K562 (cell line): ENCODE results near the gene DEFB113. TPM values are rescaled to one million over a fixed set of nuclear protein-coding genes. Genes with fewer than 3 reads are reported as not detected.

Experiments
- BMI1 ChIP-seq: fragments of 150-350 bp; IDR thresholded peaks from 2 replicates; pipeline ENCODE4 v1.6.1; 2014; ENCODE audit warnings: low read length
- CBFA2T3 ChIP-seq: fragments of 450-650 bp; IDR thresholded peaks from 2 replicates; pipeline ENCODE4 v1.6.1; 2017
- CBFB ChIP-seq: sonication (generic); formaldehyde crosslinking; IDR thresholded peaks from 2 replicates; pipeline ENCODE4 v1.4.0; 2020; ENCODE audit warnings: mild to moderate bottlenecking, missing genetic modification reagents
- HINFP ChIP-seq: fragments of 450-650 bp; conservative IDR thresholded peaks from 2 replicates; pipeline ENCODE4 v1.6.1; 2016; ENCODE audit warnings: missing genetic modification characterization, low read depth, mild to moderate bottlenecking, control low read depth, missing compliant biosample characterization
- MTA1 ChIP-seq: fragments of 450-650 bp; IDR thresholded peaks from 2 replicates; pipeline ENCODE4 v1.6.1; 2017; ENCODE audit warnings: borderline replicate concordance
- RAD21 ChIP-seq, 2 experiments: fragments of 250-450 bp in 1 of 2; fragments of 450-650 bp in 1 of 2; sonication (Bioruptor Pico) in 1 of 2; formaldehyde crosslinking in 1 of 2; IDR thresholded peaks in 1 of 2; conservative IDR thresholded peaks in 1 of 2; 2 replicates each; pipeline versions ENCODE4 v1.4.0 to v1.8.0; 2020 to 2022; ENCODE audit warnings: mild to moderate bottlenecking in 2 of 2, moderate library complexity in 1 of 2
- THRAP3 ChIP-seq: fragments of 450-650 bp; IDR thresholded peaks from 2 replicates; pipeline ENCODE4 v1.6.1; 2016; ENCODE audit warnings: mild to moderate bottlenecking, inconsistent platforms, borderline replicate concordance
- TOE1 ChIP-seq, 2 experiments: fragments of 450-650 bp in 1 of 2; sonication (generic) in 1 of 2; formaldehyde crosslinking in 1 of 2; IDR thresholded peaks; 2 replicates each; pipeline versions ENCODE4 v1.7.1 to v1.8.0; 2016 to 2022; ENCODE audit warnings: borderline replicate concordance in 2 of 2, mild to moderate bottlenecking in 2 of 2, antibody characterized with exemption in 1 of 2, inconsistent platforms in 1 of 2, low read depth in 1 of 2, missing genetic modification reagents in 1 of 2, moderate library complexity in 1 of 2
- ZNF174 ChIP-seq: fragments of 250-450 bp; sonication (Bioruptor Pico); IDR thresholded peaks from 2 replicates; pipeline ENCODE4 v1.4.0; 2020; ENCODE audit warnings: mild to moderate bottlenecking
- ZNF347 ChIP-seq: fragments of 450-650 bp; formaldehyde crosslinking; IDR thresholded peaks from 2 replicates; pipeline ENCODE4 v1.4.0; 2020; ENCODE audit warnings: low read depth, mild to moderate bottlenecking, moderate library complexity
- ZNF436 ChIP-seq: fragments of 250-450, 450-650 bp; sonication (Bioruptor Pico); formaldehyde crosslinking; IDR thresholded peaks from 2 replicates; pipeline ENCODE4 v1.7.0; 2020; ENCODE audit warnings: mild to moderate bottlenecking
- ZSCAN29 ChIP-seq: fragments of 450-650 bp; IDR thresholded peaks from 2 replicates; pipeline ENCODE4 v1.6.1; 2017
- polyA plus RNA-seq, 8 experiments: library from polyadenylated mRNA; depleted of rRNA in 4 of 8; stranded (reverse) in 5 of 8; unstranded in 3 of 8; fragments of >200 nt; fragmentation: Nextera tagmentation in 2 of 8; fragmentation: Illumina TruSeq in 1 of 8; extraction: Ambion mirVana in 2 of 8; extraction: Trizol in 1 of 8; gene quantifications; 2 replicates each; pipeline versions ENCODE4 v1.2.1 to v1.2.3, GENCODE V29; 2011 to 2014; ENCODE audit warnings: inconsistent platforms in 1 of 8, missing spikeins in 1 of 8
- total RNA-seq, 7 experiments: library from RNA; depleted of rRNA in 6 of 7; stranded (reverse); fragments of >200 nt in 6 of 7; fragmentation: Illumina TruSeq in 2 of 7; extraction: Trizol in 2 of 7; gene quantifications; 2 replicates each; pipeline versions ENCODE4 v1.2.1 to v1.2.3, GENCODE V29; 2011 to 2021; ENCODE audit warnings: low replicate concordance in 1 of 7

Gene DEFB113
- total and polyA plus RNA-seq, 9 of the 15 experiments (the other 6 are each of a cell fraction or from before 2014, with no cell fraction given), result not detected

GRCh38 chr6:49934770-49935169 is 34.7 kb downstream of the DEFB113 start (continued):
- TF ChIP-seq ZNF347 (no peak), MTA1 (0 out of 2 replicates have a peak, but pooled peaks have one; percentile 19), CBFB (CRISPR knock-in tag) (no peak), ZNF174 (CRISPR knock-in tag) (no peak), RAD21 (CRISPR knock-in tag; conservative IDR thresholded peaks at IDR 0.05 in 1 of 2, IDR thresholded peaks at IDR 0.05 in 1 of 2) (no peak), BMI1 (no peak), THRAP3 (no peak), TOE1 (IDR thresholded peaks at IDR 0.05; ENCODE audit: borderline replicate concordance) (no peak), TOE1 (CRISPR knock-in tag; IDR thresholded peaks at IDR 0.05; ENCODE audit: borderline replicate concordance, low read depth) (no peak), CBFA2T3 (no peak), HINFP (tag) (no peak), ZNF436 (no peak), ZSCAN29 (no peak)
